HG03108 (cell line): ENCODE results near the gene CD300H.
"Not testable (repeated sequence)": the region's sequence is repeated elsewhere in the genome, so short reads cannot be mapped to it uniquely, and the experiment has no call there.

Source experiments
- ATAC-seq: cut with Tn5 transposase; IDR thresholded peaks from one replicate; pipeline ENCODE4 v1.9.1; 2021; ENCODE audit warnings: moderate library complexity; ENCODE audit not compliant: unreplicated experiment

CD300H gene

GRCh38 chr17:74585711-74586110, 18.4 kb upstream of the CD300H start:
- no peak for ATAC-seq

- ATAC-seq, result no peak
These were observed 17.2 kb upstream of the CD300H start for GRCh38 chr17:74584292-74585060.

GRCh38 chr17:74582633-74583032, 15.3 kb upstream of the CD300H start:
- ATAC-seq, result no peak

- no peak for ATAC-seq
These were observed 12.6 kb upstream of the CD300H start for GRCh38 chr17:74579900-74580299.

- ATAC-seq, result no peak
These were observed 11.7 kb upstream of the CD300H start for GRCh38 chr17:74578979-74579378.

GRCh38 chr17:74574489-74575142, 7.3 kb upstream of the CD300H start:
- ATAC-seq, result no peak

- ATAC-seq, result not testable (repeated sequence)
These were observed 6.3 kb upstream of the CD300H start for GRCh38 chr17:74573635-74574034.

- ATAC-seq, result no peak
These were observed 5.9 kb upstream of the CD300H start for GRCh38 chr17:74573169-74573568.

- ATAC-seq, result no peak
These were observed 4.4 kb upstream of the CD300H start for GRCh38 chr17:74571621-74572270.

- ATAC-seq, result no peak
These were observed 2.0 kb upstream of the CD300H start for GRCh38 chr17:74569020-74570003.

- ATAC-seq, result no peak
These were observed 981 bp upstream of the CD300H start for GRCh38 chr17:74568106-74568873.

- no peak for ATAC-seq
These were observed 1.1 kb downstream of the CD300H start for GRCh38 chr17:74566132-74566753.

GRCh38 chr17:74565126-74565525, 2.2 kb downstream of the CD300H start:
- no peak for ATAC-seq

- no peak for ATAC-seq
These were observed 4.0 kb downstream of the CD300H start for GRCh38 chr17:74563358-74563757.

- ATAC-seq, result no peak
These were observed 5.7 kb downstream of the CD300H start for GRCh38 chr17:74561586-74561985.

GRCh38 chr17:74558882-74559519, 8.3 kb downstream of the CD300H start:
- ATAC-seq, result no peak

GRCh38 chr17:74558402-74558801, 8.9 kb downstream of the CD300H start:
- ATAC-seq, result not testable (repeated sequence)

GRCh38 chr17:74555427-74555940, 11.8 kb downstream of the CD300H start:
- no peak for ATAC-seq

- no peak for ATAC-seq
These were observed 12.4 kb downstream of the CD300H start for GRCh38 chr17:74554909-74555308.
